C4-2B (cell line): Measurements from ENCODE around the gene NPC1.

Experiments
- H3K27ac ChIP-seq: fragments of 450-650 bp; 2 replicates; pipeline ENCODE4 v1.5.1; 2017
- CTCF ChIP-seq: fragments of 450-650 bp; conservative IDR thresholded peaks from 2 replicates; pipeline ENCODE4 v1.5.1; 2017; ENCODE audit warnings: mild to moderate bottlenecking
- ZFX ChIP-seq: fragments of 450-650 bp; IDR thresholded peaks from 2 replicates; pipeline ENCODE4 v1.6.1; 2017

Gene NPC1

DNA sequence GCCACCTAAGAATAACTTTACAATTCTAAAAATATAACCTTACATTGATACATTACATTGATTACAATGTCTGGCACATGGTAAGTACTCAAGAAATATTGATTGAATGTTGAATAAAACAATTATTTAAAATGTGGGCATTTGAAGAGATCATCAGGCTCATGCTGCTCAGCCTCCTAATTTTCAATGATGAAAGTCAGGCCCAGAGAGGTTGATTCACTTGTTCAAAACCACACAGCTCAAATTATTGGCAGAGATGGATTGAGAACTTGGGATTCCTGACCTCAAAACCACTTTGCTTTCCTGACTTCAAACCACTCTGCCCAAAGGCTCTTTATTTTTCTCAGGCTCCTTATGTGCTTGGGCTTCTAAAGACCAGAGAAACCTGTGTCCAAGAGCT lies 41.7 kb upstream of the NPC1 start:
- peak overlapping the region; percentile 91 for H3K27ac ChIP-seq
- TF ChIP-seq ZFX (no peak), CTCF (no peak)

- no peak for TF ChIP-seq ZFX
- no peak for TF ChIP-seq CTCF
- peak overlapping the region; percentile 45; the same call in 1 of the 2 replicates for H3K27ac ChIP-seq
Observed at GRCh38 chr18:23627321-23627720, 41.0 kb upstream of the NPC1 start.

DNA sequence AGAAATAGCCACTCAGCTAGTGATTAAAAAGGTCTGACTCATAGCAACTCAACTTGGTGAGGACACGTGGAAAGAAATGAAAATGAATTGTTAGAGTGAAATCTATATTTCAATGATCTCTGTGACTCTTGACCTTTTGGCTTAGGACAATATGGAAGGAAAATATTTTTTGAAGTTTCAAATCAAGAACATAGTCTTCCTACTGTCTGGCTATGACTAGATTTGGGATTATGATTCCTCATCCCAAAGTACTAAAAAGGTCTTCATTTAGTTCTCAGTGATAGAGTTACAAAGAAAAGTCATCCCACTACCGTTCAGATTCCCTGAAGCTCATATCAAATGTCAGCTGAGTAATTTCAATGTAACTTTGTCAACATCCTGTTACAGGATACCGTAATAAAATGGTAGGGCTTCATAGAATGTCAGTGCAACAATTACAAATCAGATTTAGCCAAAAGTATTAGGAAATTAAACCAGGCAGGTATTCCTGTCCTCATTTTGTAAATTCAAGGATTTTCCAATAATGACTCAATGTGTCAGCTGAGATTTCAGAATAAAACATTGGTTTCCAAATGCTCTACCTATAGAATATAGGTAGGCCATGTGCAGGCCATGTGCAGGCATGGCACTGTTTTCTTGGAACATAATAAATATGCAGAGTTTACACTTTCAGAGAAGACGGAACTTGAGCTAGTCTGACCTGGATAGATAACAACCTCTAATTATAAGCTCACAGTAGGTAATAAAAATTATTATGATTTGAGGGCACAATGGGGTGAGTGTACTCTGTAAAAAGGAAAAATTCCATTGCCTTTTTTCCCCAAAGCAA lies 40.4 kb upstream of the NPC1 start:
- H3K27ac ChIP-seq = peak overlapping the region; percentile 74; the same call in 1 of the 2 replicates

DNA sequence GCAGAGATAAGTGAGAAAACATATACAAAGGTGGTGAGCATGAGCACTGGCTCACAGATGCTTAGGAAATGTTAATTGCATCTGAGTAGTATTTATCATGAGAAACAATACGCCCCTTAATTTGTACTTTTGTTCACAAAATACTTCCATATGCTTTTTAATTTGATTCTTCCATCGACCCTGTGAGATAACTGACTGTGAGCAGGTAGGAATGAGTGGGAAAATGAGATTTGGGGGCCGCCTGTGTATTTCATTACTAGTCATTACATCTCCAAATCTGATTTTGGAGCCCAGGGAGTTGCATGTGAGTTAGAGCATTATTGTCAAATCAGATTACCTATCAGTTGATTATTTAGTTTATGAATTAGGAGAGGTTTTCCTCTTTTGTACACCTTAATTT lies 36.7 kb upstream of the NPC1 start:
- TF ChIP-seq ZFX = no peak
- TF ChIP-seq CTCF = no peak
- H3K27ac ChIP-seq = no peak overlapping the region

More for the DNA sequence above, 40.4 kb upstream of the NPC1 start:
- TF ChIP-seq CTCF = no peak
- TF ChIP-seq ZFX = no peak

DNA sequence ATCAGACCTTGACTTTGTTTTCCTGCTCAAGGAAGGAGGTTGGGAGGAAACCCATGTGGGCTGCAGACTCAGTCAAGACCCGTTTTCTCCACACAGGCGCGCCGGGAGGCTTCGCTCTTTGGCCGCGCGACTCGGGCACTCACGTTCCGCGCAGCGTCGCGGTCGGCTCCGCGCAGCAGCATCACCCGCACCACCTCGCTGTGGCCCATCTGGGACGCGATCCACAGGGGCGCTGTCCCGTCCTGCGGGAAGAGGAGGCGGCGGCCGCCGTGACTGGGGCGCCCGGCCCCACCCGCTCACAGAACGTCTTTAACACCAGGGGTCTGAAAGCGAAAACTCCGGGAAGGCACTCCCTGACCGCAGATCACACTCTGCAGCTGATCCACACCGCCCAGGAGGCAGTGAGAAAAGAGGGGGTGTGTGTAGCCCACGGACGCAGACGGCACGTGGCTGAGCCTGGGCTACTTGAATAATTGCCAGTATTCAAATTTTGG lies 33.1 kb upstream of the NPC1 start:
- H3K27ac ChIP-seq = no peak overlapping the region

DNA sequence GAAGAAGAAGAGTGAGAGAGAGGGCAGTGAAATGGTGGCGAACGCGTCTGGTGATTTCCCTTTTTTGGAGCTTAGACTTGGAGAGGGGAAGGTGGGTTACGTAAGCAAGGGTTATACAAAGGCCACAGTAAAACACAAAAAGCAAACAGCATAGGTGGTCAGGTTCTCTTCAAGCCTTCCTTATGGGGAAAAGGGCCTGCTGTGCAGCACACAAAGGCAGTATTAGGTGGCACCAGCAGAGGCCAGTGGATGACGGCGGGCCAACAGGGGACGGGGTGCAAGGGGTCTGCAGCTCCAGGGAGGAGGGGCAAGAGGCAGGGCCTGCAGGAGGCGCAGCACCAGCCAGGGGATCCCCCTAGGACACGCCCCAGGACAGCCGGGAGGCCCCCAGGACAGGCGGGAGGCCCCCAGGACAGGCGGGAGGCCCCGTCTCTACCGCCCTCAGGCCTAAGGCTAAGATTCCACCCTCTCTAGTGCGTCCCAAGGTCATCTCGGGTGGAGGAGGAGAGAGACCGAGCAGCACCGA lies 32.6 kb upstream of the NPC1 start:
- no peak overlapping the region for H3K27ac ChIP-seq
- TF ChIP-seq CTCF (no peak), ZFX (no peak)

More for the DNA sequence above, 33.1 kb upstream of the NPC1 start:
- TF ChIP-seq CTCF = no peak
- no peak for TF ChIP-seq ZFX

DNA sequence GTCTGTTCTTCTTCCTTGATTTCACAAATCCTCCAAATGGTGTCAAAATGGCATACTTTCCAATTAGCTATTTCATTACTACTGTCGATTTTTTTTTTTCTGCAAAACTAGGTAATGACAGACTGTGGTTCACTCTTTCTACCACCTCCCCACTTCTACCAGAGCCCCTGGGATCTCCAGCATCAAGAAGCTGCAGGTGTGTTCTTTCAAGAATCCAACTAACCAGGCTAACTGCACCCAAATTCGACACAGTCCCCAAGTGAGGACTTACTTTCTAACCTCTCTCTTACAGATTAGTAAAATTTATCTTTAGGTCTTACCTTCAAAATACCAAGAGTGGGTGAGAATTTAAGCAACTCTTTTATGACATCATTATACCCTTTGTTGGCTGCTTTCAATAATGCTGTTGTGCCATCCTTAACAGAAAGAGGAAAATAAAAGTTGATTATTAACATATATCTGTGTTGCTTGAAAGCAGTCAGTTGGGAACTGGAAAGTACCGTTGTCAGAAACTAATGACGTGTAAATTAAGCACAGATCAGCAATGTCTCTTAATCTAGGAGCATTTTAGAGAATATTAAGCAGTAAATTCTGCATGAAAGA lies 31.2 kb upstream of the NPC1 start:
- TF ChIP-seq ZFX (no peak), CTCF (no peak)
- no peak overlapping the region for H3K27ac ChIP-seq
